Caco-2 (cell line): Measurements from ENCODE around the gene NCKAP5. TPM values are rescaled to one million over a fixed set of nuclear protein-coding genes. Genes with fewer than 3 reads are reported as not detected.
A peak's percentile ranks its signal among the peaks of the same experiment; 100 is the strongest.

Experiments
- Bru-seq: library from RNA; stranded (reverse); fragments of 400-500 nt; gene quantifications from one replicate; lab custom pipeline; 2021; lab: Mats Ljungman, UMichigan
- BruChase-seq, 2 experiments: library from RNA; stranded (reverse); fragments of 400-500 nt; gene quantifications; one replicate each; lab custom pipeline; 2021; lab: Mats Ljungman, UMichigan
- BruUV-seq: library from RNA; stranded (reverse); fragments of 400-500 nt; replicated peaks from 2 replicates; lab custom pipeline; 2021; lab: Mats Ljungman, UMichigan
- CTCF ChIA-PET: fragments of 300-600 bp; sonication (Branson Sonifier 250); formaldehyde crosslinking; loops from one replicate; lab custom pipeline; 2022; ENCODE audit warnings: antibody characterized with exemption; lab: Charles Lee
- POLR2A ChIA-PET: fragments of 300-600 bp; sonication (Branson Sonifier 250); formaldehyde crosslinking; loops from one replicate; lab custom pipeline; 2022; ENCODE audit warnings: antibody characterized with exemption; lab: Charles Lee
- DNase-seq, 2 experiments: peaks; one replicate each; pipeline versions ENCODE4 v3.0.0 to v3.0.0-alpha.2; 2020 to 2022
- H3K27me3 ChIP-seq: replicated peaks from 2 replicates; pipeline ENCODE4 v1.6.0; 2011; ENCODE audit warnings: low read length; ENCODE audit not compliant: control insufficient read depth, insufficient read depth
- H3K36me3 ChIP-seq: 2 replicates; pipeline ENCODE4 v1.5.1; 2011; ENCODE audit warnings: low read length; ENCODE audit not compliant: control insufficient read depth, insufficient read depth
- H3K4me1 ChIP-seq: fragments of 250-450 bp; sonication (Bioruptor Pico); 2 replicates; pipeline ENCODE4 v1.5.1; 2020; ENCODE audit warnings: mild to moderate bottlenecking
- H3K4me3 ChIP-seq: 2 replicates; pipeline ENCODE4 v1.5.1; 2011; ENCODE audit warnings: low read depth, mild to moderate bottlenecking, control low read depth, low read length
- H3K9me3 ChIP-seq: fragments of 250-450 bp; sonication (Bioruptor Pico); 2 replicates; pipeline ENCODE4 v1.5.1; 2020; ENCODE audit warnings: mild to moderate bottlenecking, moderate library complexity
- H3K27ac Mint-ChIP-seq: one replicate; pipeline ENCODE4 v1.8.0; 2022; ENCODE audit warnings: mixed read lengths; ENCODE audit not compliant: unreplicated experiment
- H3K27me3 Mint-ChIP-seq: one replicate; pipeline ENCODE4 v1.8.0; 2022; ENCODE audit warnings: mixed read lengths; ENCODE audit not compliant: insufficient read depth, unreplicated experiment
- H3K36me3 Mint-ChIP-seq: one replicate; pipeline ENCODE4 v1.8.0; 2022; ENCODE audit warnings: mild to moderate bottlenecking, mixed read lengths; ENCODE audit not compliant: insufficient read depth, unreplicated experiment
- H3K4me1 Mint-ChIP-seq: one replicate; pipeline ENCODE4 v1.8.0; 2022; ENCODE audit warnings: low read depth, mixed read lengths; ENCODE audit not compliant: unreplicated experiment
- H3K4me3 Mint-ChIP-seq: one replicate; pipeline ENCODE4 v1.8.0; 2022; ENCODE audit warnings: mild to moderate bottlenecking, moderate library complexity, mixed read lengths; ENCODE audit not compliant: unreplicated experiment
- H3K9me3 Mint-ChIP-seq: one replicate; pipeline ENCODE4 v1.8.0; 2022; ENCODE audit warnings: mixed read lengths; ENCODE audit not compliant: unreplicated experiment
- CTCF ChIP-seq, 2 experiments: fragments of 200-600 bp in 1 of 2; IDR thresholded peaks; 1 replicate in 1 of 2; 2 replicates in 1 of 2; pipeline versions ENCODE4 v1.5.1 to v1.8.0; 2011 to 2022; ENCODE audit warnings: antibody characterized with exemption in 1 of 2, control low read depth in 1 of 2, inconsistent platforms in 1 of 2, low read depth in 1 of 2, low read length in 1 of 2, mild to moderate bottlenecking in 1 of 2, moderate library complexity in 1 of 2; ENCODE audit not compliant: insufficient read depth in 1 of 2, severe bottlenecking in 1 of 2, unreplicated experiment in 1 of 2
- intact Hi-C: fragments of 100-400 bp; cut with micrococcal nuclease; formaldehyde crosslinking; loops from one replicate; pipeline ENCODE4 v1.10.0; 2022; ENCODE audit not compliant: unreplicated experiment
- long read RNA-seq: library from polyadenylated mRNA; stranded (forward); transcript quantifications from one replicate; pipeline ENCODE4 v2.0.0, GENCODE V29; 2022
- total RNA-seq: library from RNA; stranded (reverse); gene quantifications from 2 replicates; pipeline ENCODE4 v1.2.3, GENCODE V29; 2022

NCKAP5 gene
- total RNA-seq (3.5 and 3.8 TPM in 2 replicates), Bru-seq, nascent RNA (percentile 44 among the genes with signal in this experiment), BruChase-seq, experiment 1, labeled RNA remaining after a 2-hour chase (percentile 48 among the genes with signal in this experiment), BruChase-seq, experiment 2, labeled RNA remaining after a 6-hour chase (percentile 38 among the genes with signal in this experiment)
- long read RNA-seq, partial matches to known transcripts = 2 of 5 reads
- long read RNA-seq, other reads (novel, unspliced or antisense) = 3 of 5 reads

- Histone ChIP-seq H3K4me1 (peaks cover 19% of the 10 kb centered on the region), H3K9me3 (no peaks in the 10 kb centered on the region), H3K27me3 (no peaks in the 10 kb centered on the region), H3K36me3 (no peaks in the 10 kb centered on the region), H3K4me3 (peak within 1 kb of the TSS; percentile 18)
- peak within 1 kb of the TSS; percentile 71 for H3K4me3 Mint-ChIP-seq
- peak within 1 kb of the TSS; percentile 61 for H3K27ac Mint-ChIP-seq
- ChIA-PET POLR2A (no interaction called here), CTCF (interaction anchor here (0.6 to 1.7 kb wide), 5 partner anchors 145 to 1152 kb away, joined by 3 to 11 read pairs (median 4); no protein-coding TSS in a partner anchor)
- BruUV-seq = no TSS peak
- no peaks in the 10 kb centered on the region for H3K9me3 Mint-ChIP-seq
- DNase-seq = peak; percentile 60 to 67
- H3K36me3 Mint-ChIP-seq = no peaks in the 10 kb centered on the region
- no peaks in the 10 kb centered on the region for H3K27me3 Mint-ChIP-seq
- no peak for TF ChIP-seq CTCF (IDR thresholded peaks at IDR 0.05; ENCODE audit: insufficient read depth in 1 of 2, low read depth in 1 of 2, low read length in 1 of 2, severe bottlenecking in 1 of 2, unreplicated experiment in 1 of 2)
- peaks cover 27% of the 10 kb centered on the region for H3K4me1 Mint-ChIP-seq
- intact Hi-C loops = loop anchor here (1.0 to 5.0 kb wide), 2 partner anchors 8 to 214 kb away; no protein-coding TSS in a partner anchor
Observed at GRCh38 chr2:133568172-133568571, at the start of gene NCKAP5. Gene NCKAP5 (minus strand): TSS chr2:133568463. CDS start chr2:133517526, 50,937 bp downstream.

- no peak for TF ChIP-seq CTCF (IDR thresholded peaks at IDR 0.05; ENCODE audit: insufficient read depth in 1 of 2, low read depth in 1 of 2, low read length in 1 of 2, severe bottlenecking in 1 of 2, unreplicated experiment in 1 of 2)
- Mint-ChIP-seq H3K27me3 (peaks cover 7% of the 10 kb centered on the region), H3K27ac (no peak overlapping the region), H3K4me1 (no peaks in the 10 kb centered on the region), H3K9me3 (no peaks in the 10 kb centered on the region), H3K4me3 (no peak overlapping the region), H3K36me3 (no peaks in the 10 kb centered on the region)
- Histone ChIP-seq H3K36me3 (no peaks in the 10 kb centered on the region), H3K4me3 (no peak overlapping the region), H3K4me1 (no peaks in the 10 kb centered on the region), H3K27me3 (no peaks in the 10 kb centered on the region), H3K9me3 (no peaks in the 10 kb centered on the region)
- CTCF ChIA-PET = no interaction called here
- DNase-seq = no peak
- intact Hi-C loops = no loop called here
- POLR2A ChIA-PET = no interaction called here
- no TSS peak for BruUV-seq
Observed at GRCh38 chr2:133609664-133610063, 41.4 kb upstream of the NCKAP5 start.

- ChIA-PET POLR2A (no interaction called here), CTCF (no interaction called here)
- Histone ChIP-seq H3K4me3 (no peak overlapping the region), H3K4me1 (no peaks in the 10 kb centered on the region), H3K27me3 (no peaks in the 10 kb centered on the region), H3K9me3 (no peaks in the 10 kb centered on the region), H3K36me3 (no peaks in the 10 kb centered on the region)
- H3K4me1 Mint-ChIP-seq = no peaks in the 10 kb centered on the region
- BruUV-seq = no TSS peak
- no peak overlapping the region for H3K27ac Mint-ChIP-seq
- H3K27me3 Mint-ChIP-seq = peaks cover 7% of the 10 kb centered on the region
- intact Hi-C loops = no loop called here
- no peak for DNase-seq
- H3K4me3 Mint-ChIP-seq = no peak overlapping the region
- no peak for TF ChIP-seq CTCF (IDR thresholded peaks at IDR 0.05; ENCODE audit: insufficient read depth in 1 of 2, low read depth in 1 of 2, low read length in 1 of 2, severe bottlenecking in 1 of 2, unreplicated experiment in 1 of 2)
- no peaks in the 10 kb centered on the region for H3K9me3 Mint-ChIP-seq
- no peaks in the 10 kb centered on the region for H3K36me3 Mint-ChIP-seq
Observed at GRCh38 chr2:133608291-133608690, 40.0 kb upstream of the NCKAP5 start.
